GM12865 (cell line): ENCODE results near the gene CEBPG.

Experiments used
- DNase-seq: peaks from one replicate; pipeline ENCODE4 v3.0.0; 2010; ENCODE audit warnings: low read depth
- H3K4me3 ChIP-seq: 2 replicates; pipeline ENCODE4 v1.5.1; 2011; ENCODE audit warnings: mild to moderate bottlenecking, low read depth, low read length, control low read depth
- TF ChIP-seq, protein P1 (sequence below): IDR thresholded peaks from 2 replicates; pipeline ENCODE4 v1.5.1; 2011; ENCODE audit warnings: low read length, control low read depth, low read depth, inconsistent platforms; ENCODE audit not compliant: insufficient read depth; ENCODE audit errors: missing control alignments

CEBPG gene

DNA sequence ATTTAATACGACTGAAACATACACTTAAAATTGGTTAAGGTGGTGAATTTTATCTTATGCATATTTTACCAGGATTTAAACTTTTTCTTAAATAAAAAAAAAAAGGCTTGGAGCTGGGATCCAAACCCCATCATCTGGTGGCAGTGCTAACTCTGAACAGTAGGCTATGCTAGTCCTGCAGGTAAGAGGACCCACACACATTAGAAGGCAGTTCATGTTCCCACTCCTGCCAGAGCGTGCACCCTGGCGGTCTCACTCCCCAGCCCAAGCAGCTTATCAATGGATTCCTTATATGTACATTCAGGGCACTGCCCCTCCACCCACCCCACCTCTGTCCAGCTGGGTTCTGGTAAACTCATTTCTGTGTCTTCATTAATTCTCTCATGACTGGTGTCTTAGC is 39.9 kb upstream of the CEBPG start:
- no peak overlapping the region for H3K4me3 ChIP-seq
- TF ChIP-seq, protein P1, sequence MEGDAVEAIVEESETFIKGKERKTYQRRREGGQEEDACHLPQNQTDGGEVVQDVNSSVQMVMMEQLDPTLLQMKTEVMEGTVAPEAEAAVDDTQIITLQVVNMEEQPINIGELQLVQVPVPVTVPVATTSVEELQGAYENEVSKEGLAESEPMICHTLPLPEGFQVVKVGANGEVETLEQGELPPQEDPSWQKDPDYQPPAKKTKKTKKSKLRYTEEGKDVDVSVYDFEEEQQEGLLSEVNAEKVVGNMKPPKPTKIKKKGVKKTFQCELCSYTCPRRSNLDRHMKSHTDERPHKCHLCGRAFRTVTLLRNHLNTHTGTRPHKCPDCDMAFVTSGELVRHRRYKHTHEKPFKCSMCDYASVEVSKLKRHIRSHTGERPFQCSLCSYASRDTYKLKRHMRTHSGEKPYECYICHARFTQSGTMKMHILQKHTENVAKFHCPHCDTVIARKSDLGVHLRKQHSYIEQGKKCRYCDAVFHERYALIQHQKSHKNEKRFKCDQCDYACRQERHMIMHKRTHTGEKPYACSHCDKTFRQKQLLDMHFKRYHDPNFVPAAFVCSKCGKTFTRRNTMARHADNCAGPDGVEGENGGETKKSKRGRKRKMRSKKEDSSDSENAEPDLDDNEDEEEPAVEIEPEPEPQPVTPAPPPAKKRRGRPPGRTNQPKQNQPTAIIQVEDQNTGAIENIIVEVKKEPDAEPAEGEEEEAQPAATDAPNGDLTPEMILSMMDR: no peak
- no peak for DNase-seq

DNA sequence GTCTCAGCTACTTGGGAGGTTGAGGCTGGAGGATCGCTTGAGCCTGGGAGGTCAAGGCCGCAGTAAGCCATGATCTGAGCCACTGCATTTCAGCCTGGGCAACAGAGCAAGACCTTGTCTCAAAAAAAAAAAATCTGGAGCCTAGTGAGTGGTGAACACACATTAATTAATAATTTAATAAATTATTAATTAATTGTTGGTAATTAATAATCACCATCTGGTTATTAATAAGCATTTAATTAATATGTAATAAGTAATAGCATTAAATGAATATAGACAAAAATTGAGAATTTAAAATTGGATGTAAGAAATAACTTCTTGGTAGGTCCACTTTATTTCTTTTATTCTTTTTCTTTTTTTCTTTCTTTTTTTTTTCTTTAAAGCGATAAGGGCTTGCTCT is 39.2 kb upstream of the CEBPG start:
- TF ChIP-seq, protein P1: no peak
- no peak overlapping the region for H3K4me3 ChIP-seq
- no peak for DNase-seq

DNA sequence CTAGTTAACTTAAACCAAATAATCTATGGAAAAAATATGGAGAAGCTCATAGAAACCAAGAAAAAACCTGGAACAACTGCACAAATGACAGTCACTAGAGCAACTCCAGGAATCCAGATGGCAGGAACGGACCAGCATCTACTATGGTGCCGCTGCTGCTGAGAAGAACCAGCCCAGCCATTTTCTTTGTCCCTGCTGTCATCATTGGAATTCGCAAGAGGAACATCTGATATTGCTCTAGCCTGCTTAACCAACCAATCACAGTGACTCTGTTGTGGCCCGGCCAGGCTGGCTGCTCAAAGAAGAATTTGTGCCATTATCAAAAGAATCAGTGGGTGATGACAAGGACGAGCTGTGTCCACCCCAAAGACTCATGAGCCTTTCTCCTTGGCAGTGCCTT is 38.1 kb upstream of the CEBPG start:
- no peak for DNase-seq
- no peak overlapping the region for H3K4me3 ChIP-seq
- TF ChIP-seq, protein P1: no peak

DNA sequence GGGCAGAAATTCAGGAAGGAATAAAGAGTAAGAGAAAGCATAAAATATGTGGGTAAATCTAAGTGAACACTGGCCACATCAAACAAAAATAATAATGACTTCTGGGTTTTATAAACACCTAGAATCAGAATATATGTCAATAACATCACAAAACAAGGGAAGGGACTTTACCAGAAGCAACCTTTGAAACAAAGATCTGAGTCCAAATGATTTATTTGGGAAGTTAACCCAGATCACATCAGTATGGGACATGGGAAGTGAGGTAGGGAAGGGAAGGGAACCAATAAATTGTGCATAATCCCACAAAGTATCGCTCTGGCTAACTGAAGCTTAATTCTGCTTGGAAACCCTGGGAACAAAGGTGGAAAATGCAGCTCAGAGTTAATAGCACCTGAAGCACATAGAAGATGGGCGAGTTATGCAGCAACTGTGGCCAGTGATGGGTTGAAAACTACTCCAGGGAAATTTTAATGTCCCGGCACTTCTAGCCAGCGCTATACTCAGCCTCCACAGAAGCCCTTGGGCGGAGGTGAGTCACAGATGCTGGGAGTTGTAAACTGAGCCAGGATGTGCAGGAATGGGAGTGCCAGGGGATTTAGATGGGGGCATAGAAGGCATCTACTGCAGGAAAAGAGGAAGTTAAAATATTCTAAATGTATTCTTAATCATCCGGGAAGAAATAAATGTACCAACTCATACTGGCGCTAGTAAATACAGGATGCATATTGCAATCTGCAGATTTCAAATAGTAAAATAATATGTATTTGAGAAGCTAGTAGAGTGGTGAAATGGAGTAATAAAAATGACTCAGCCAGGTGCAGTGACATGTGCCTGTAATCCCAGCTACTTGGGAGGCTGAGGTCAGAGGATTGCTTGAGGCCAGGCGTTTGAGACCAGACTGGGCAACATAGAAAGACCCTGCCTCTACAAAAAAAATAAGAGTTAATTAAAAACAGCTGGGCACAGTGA is 34.2 kb upstream of the CEBPG start:
- TF ChIP-seq, protein P1: no peak
- no peak overlapping the region for H3K4me3 ChIP-seq
- DNase-seq: no peak

DNA sequence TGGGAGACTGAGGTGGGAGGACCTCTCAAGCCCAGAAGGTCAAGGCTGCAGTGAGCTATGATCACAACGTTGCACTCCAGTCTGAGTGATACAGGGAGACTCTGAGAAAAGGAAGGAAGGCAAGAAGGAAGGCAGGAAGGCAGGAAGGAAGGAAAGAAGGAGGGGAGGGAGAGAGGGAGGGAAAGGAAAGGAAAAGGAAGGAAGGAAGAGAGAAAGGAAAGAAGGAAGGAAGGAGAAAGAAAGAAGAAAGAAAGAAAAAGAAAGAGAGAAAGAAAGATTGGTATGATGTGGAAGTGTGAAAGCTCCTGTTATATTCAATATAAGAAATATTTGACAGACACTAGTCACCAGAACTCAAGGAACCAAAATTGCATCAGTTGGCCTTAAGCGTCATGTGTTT is 32.5 kb upstream of the CEBPG start:
- no peak overlapping the region for H3K4me3 ChIP-seq
- no peak for DNase-seq
- TF ChIP-seq, protein P1: no peak

DNA sequence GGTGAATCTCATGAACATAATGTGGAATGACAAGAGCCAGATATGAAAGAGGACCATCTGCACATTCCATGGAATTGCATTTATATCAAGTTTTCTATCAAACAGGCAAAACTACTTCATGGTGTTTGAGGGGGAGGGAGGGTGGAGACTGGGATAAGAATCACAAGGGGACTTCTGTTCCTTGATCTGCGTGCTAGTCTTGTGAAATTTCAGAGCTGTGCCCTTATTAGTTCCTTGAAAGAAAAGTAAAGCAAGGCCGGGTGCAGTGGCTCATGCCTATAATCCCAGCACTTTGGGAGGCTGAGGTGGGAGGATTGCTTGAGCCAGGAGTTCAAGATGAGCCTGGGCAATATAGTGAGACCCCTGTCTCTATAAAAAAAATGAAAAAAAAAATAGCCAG is 30.2 kb upstream of the CEBPG start:
- TF ChIP-seq, protein P1: no peak
- DNase-seq: no peak
- no peak overlapping the region for H3K4me3 ChIP-seq
